GM23248 (cell line): ENCODE results near the gene RNASET2. TPM values are rescaled to one million over a fixed set of nuclear protein-coding genes. Genes with fewer than 3 reads are reported as not detected.

ENCODE experiments used
- DNase-seq: peaks from one replicate; pipeline ENCODE4 v3.0.0-alpha.2; 2015
- H2AFZ ChIP-seq: fragments of 200-600 bp; sonication (generic); 2 replicates; pipeline ENCODE4 v1.6.1; 2016; ENCODE audit warnings: antibody characterized with exemption
- H3F3A ChIP-seq: fragments of 200-600 bp; sonication (generic); 2 replicates; pipeline ENCODE4 v1.6.1; 2016; ENCODE audit warnings: mild to moderate bottlenecking, antibody characterized with exemption, mixed run types; ENCODE audit not compliant: insufficient read depth
- H3K27ac ChIP-seq: fragments of 200-600 bp; sonication (generic); 2 replicates; pipeline ENCODE4 v1.5.1; 2016; ENCODE audit warnings: mild to moderate bottlenecking
- H3K27me3 ChIP-seq: fragments of 200-600 bp; sonication (generic); replicated peaks from 2 replicates; pipeline ENCODE4 v1.6.1; 2016; ENCODE audit warnings: mild to moderate bottlenecking; ENCODE audit not compliant: insufficient read depth
- H3K36me3 ChIP-seq: fragments of 200-600 bp; sonication (generic); 2 replicates; pipeline ENCODE4 v1.6.1; 2016; ENCODE audit warnings: low read depth, mild to moderate bottlenecking
- H3K4me1 ChIP-seq: fragments of 200-600 bp; sonication (generic); 2 replicates; pipeline ENCODE4 v1.6.1; 2016; ENCODE audit warnings: mild to moderate bottlenecking; ENCODE audit not compliant: insufficient read depth
- H3K4me2 ChIP-seq: fragments of 200-600 bp; sonication (generic); one replicate; pipeline ENCODE4 v1.6.1; 2016; ENCODE audit warnings: mild to moderate bottlenecking; ENCODE audit not compliant: unreplicated experiment
- H3K4me3 ChIP-seq: fragments of 200-600 bp; sonication (generic); 2 replicates; pipeline ENCODE4 v1.5.1; 2016; ENCODE audit warnings: mild to moderate bottlenecking
- H3K79me2 ChIP-seq: fragments of 200-600 bp; sonication (generic); 2 replicates; pipeline ENCODE4 v1.6.1; 2016; ENCODE audit warnings: mild to moderate bottlenecking; ENCODE audit not compliant: insufficient read depth
- H3K9ac ChIP-seq: fragments of 200-600 bp; sonication (generic); 2 replicates; pipeline ENCODE4 v1.6.1; 2016; ENCODE audit warnings: mild to moderate bottlenecking
- H3K9me2 ChIP-seq: fragments of 200-600 bp; sonication (generic); 2 replicates; pipeline ENCODE4 v1.6.1; 2016; ENCODE audit warnings: mixed run types, mild to moderate bottlenecking, moderate library complexity; ENCODE audit not compliant: insufficient read depth
- H3K9me3 ChIP-seq: fragments of 200-600 bp; sonication (generic); one replicate; pipeline ENCODE4 v1.6.1; 2017; ENCODE audit warnings: low read depth
- H4K20me1 ChIP-seq: fragments of 200-600 bp; sonication (generic); 2 replicates; pipeline ENCODE4 v1.6.0; 2016; ENCODE audit not compliant: insufficient read depth
- EZH2 ChIP-seq: fragments of 200-600 bp; sonication (generic); IDR thresholded peaks from 2 replicates; pipeline ENCODE4 v1.6.1; 2018; ENCODE audit warnings: antibody characterized with exemption, mild to moderate bottlenecking; ENCODE audit not compliant: insufficient read depth, poor library complexity, severe bottlenecking
- EZH2phosphoT487 ChIP-seq: fragments of 200-600 bp; sonication (generic); IDR thresholded peaks from 2 replicates; pipeline ENCODE4 v1.6.1; 2018; ENCODE audit warnings: antibody characterized with exemption, moderate library complexity, mild to moderate bottlenecking, low read depth; ENCODE audit not compliant: insufficient read depth
- WGBS, 2 experiments: methylation state at CpG; one replicate each; pipeline ENCODE4 v1.1.6; 2015 to 2017; ENCODE audit warnings: low lambda C conversion rate in 2 of 2, low coverage in 1 of 2; ENCODE audit errors: missing lambda C conversion rate in 2 of 2; 5-methylcytosine and 5-hydroxymethylcytosine counted together
- in situ Hi-C: fragments of 300-500 bp; cut with MboI; formaldehyde crosslinking; loops from 2 replicates; pipeline ENCODE4 v1.15.0; 2020
- polyA plus RNA-seq: library from polyadenylated mRNA; unstranded; fragments of >200 nt; fragmentation: Nextera tagmentation; extraction: Ambion mirVana; gene quantifications from 2 replicates; pipeline ENCODE4 v1.2.1, GENCODE V29; 2016
- total RNA-seq: library from RNA; depleted of rRNA; stranded (reverse); fragments of >200 nt; shearing (Covaris generic); gene quantifications from 2 replicates; pipeline ENCODE4 v1.2.3, GENCODE V29; 2014

RNASET2 gene
- total and polyA plus RNA-seq, 2 experiments from 2014 or later, result 26.8 to 34.4 TPM

GRCh38 chr6:166957805-166958076 lies 1.4 kb upstream of the RNASET2 start:
- H3K9me2 ChIP-seq, result no peaks in the 10 kb centered on the region
- no peaks in the 10 kb centered on the region for H3K27me3 ChIP-seq
- H3K27ac ChIP-seq, result no peak overlapping the region
- H3K36me3 ChIP-seq, result no peaks in the 10 kb centered on the region
- 85 to 87% methylated on average over 5 of the region's 5 CpGs for WGBS, 2 experiments
- H3K4me2 ChIP-seq, result no peak overlapping the region
- no peaks in the 10 kb centered on the region for H3K9me3 ChIP-seq
- no peaks in the 10 kb centered on the region for H3K79me2 ChIP-seq
- no peaks in the 10 kb centered on the region for H3F3A ChIP-seq
- 0 out of 2 replicates have a peak overlapping the region, but pooled peaks have one; percentile 98 for H2AFZ ChIP-seq
- TF ChIP-seq EZH2phosphoT487, result no peak
- TF ChIP-seq EZH2, result no peak
- no peak for DNase-seq
- H3K4me3 ChIP-seq, result no peak overlapping the region
- H3K4me1 ChIP-seq, result no peaks in the 10 kb centered on the region
- H3K9ac ChIP-seq, result no peak overlapping the region
- H4K20me1 ChIP-seq, result no peaks in the 10 kb centered on the region
- in situ Hi-C loops, result no loop called here

GRCh38 chr6:166957087-166957804 lies 896 bp upstream of the RNASET2 start:
- Histone ChIP-seq H3K79me2 (no peaks in the 10 kb centered on the region), H3K4me1 (no peaks in the 10 kb centered on the region), H2AFZ (peak overlapping the region; percentile 98), H4K20me1 (no peaks in the 10 kb centered on the region), H3K9me2 (no peaks in the 10 kb centered on the region), H3K9me3 (no peaks in the 10 kb centered on the region), H3K9ac (peak overlapping the region; percentile 87), H3K27ac (peak overlapping the region; percentile 35; the same call in 1 of the 2 replicates), H3K4me2 (peak overlapping the region; percentile 92), H3F3A (no peaks in the 10 kb centered on the region), H3K4me3 (peak overlapping the region; percentile 86), H3K27me3 (no peaks in the 10 kb centered on the region), H3K36me3 (no peaks in the 10 kb centered on the region)
- DNase-seq, result peak; percentile 58
- 15 to 18% methylated on average over 17 to 26 of the region's 26 CpGs for WGBS, 2 experiments
- no peak for TF ChIP-seq EZH2
- TF ChIP-seq EZH2phosphoT487, result no peak
- in situ Hi-C loops, result no loop called here

GRCh38 chr6:166955865-166956443 lies 396 bp downstream of the RNASET2 start:
- peak; percentile 60 for DNase-seq
- WGBS, 2 experiments, result 2 to 4% methylated on average over 20 to 40 of the region's 54 CpGs
- Histone ChIP-seq H3K9ac (peak overlapping the region; percentile 87), H3K36me3 (no peaks in the 10 kb centered on the region), H3K27ac (no peak overlapping the region), H3K4me1 (no peaks in the 10 kb centered on the region), H3K9me2 (no peaks in the 10 kb centered on the region), H3K27me3 (no peaks in the 10 kb centered on the region), H4K20me1 (no peaks in the 10 kb centered on the region), H3K79me2 (no peaks in the 10 kb centered on the region), H3K4me2 (peak overlapping the region; percentile 92), H3K4me3 (peak overlapping the region; percentile 86), H2AFZ (peak overlapping the region; percentile 98), H3F3A (no peaks in the 10 kb centered on the region), H3K9me3 (no peaks in the 10 kb centered on the region)
- in situ Hi-C loops, result no loop called here
- TF ChIP-seq EZH2phosphoT487 (no peak), EZH2 (no peak)

GRCh38 chr6:166955121-166955864 lies 1.1 kb downstream of the RNASET2 start:
- in situ Hi-C loops, result no loop called here
- Histone ChIP-seq H3K36me3 (no peaks in the 10 kb centered on the region), H3F3A (no peaks in the 10 kb centered on the region), H3K9me2 (no peaks in the 10 kb centered on the region), H3K79me2 (no peaks in the 10 kb centered on the region), H3K4me2 (peak overlapping the region; percentile 92), H4K20me1 (no peaks in the 10 kb centered on the region), H3K4me3 (peak overlapping the region; percentile 86), H3K27me3 (no peaks in the 10 kb centered on the region), H2AFZ (peak overlapping the region; percentile 98), H3K9me3 (no peaks in the 10 kb centered on the region), H3K4me1 (no peaks in the 10 kb centered on the region), H3K27ac (no peak overlapping the region), H3K9ac (peak overlapping the region; percentile 87)
- no peak for DNase-seq
- WGBS, 2 experiments, result 61 to 67% methylated on average over 16 to 51 of the region's 52 CpGs
- TF ChIP-seq EZH2 (no peak), EZH2phosphoT487 (no peak)
